HG03159 (cell line): ENCODE data around the gene DCLRE1B.

ENCODE experiments used
- ATAC-seq: cut with Tn5 transposase; IDR thresholded peaks from one replicate; pipeline ENCODE4 v1.9.1; 2021; ENCODE audit warnings: mild to moderate bottlenecking, moderate library complexity; ENCODE audit not compliant: unreplicated experiment

The DCLRE1B gene

GRCh38 chr1:113918243-113918642 is 13.1 kb downstream of the DCLRE1B start:
- ATAC-seq: no peak

GRCh38 chr1:113922957-113923356 is 17.8 kb downstream of the DCLRE1B start:
- ATAC-seq: no peak

GRCh38 chr1:113924473-113924872 is 19.3 kb downstream of the DCLRE1B start:
- no peak for ATAC-seq

GRCh38 chr1:113928187-113928930 is 23.2 kb downstream of the DCLRE1B start:
- no peak for ATAC-seq

GRCh38 chr1:113928941-113929749 is 24.0 kb downstream of the DCLRE1B start, which contains the start of gene HIPK1:
TSS of gene HIPK1 (plus strand) at chr1:113929324.
- ATAC-seq: peak; percentile 55

GRCh38 chr1:113929750-113930498 is 24.8 kb downstream of the DCLRE1B start:
- peak; percentile 27 for ATAC-seq

- ATAC-seq: peak; percentile 49
Measured at GRCh38 chr1:113930499-113931161, 25.5 kb downstream of the DCLRE1B start.

DNA sequence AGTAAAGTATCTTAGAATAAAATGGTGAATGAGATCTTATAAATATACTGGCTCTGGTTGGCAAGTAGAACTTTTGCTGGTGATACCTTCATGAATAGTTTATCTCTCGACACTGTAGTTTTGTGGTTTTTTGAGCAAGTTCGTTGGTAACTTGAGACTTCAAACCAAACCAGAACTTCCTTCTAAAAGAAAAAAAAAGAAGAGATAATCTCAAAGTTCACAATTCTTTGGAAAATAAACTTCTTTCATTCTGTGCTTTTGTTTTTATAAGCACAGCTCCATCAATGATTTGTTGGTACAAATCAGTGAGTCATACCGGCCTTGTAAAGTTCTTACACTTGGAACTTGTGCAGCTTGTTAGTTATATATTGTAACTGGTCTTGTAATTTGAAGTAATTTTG is 26.3 kb downstream of the DCLRE1B start:
- ATAC-seq: no peak

GRCh38 chr1:113934006-113934405 is 28.9 kb downstream of the DCLRE1B start:
- no peak for ATAC-seq

GRCh38 chr1:113934511-113935055 is 29.5 kb downstream of the DCLRE1B start:
- no peak for ATAC-seq

DNA sequence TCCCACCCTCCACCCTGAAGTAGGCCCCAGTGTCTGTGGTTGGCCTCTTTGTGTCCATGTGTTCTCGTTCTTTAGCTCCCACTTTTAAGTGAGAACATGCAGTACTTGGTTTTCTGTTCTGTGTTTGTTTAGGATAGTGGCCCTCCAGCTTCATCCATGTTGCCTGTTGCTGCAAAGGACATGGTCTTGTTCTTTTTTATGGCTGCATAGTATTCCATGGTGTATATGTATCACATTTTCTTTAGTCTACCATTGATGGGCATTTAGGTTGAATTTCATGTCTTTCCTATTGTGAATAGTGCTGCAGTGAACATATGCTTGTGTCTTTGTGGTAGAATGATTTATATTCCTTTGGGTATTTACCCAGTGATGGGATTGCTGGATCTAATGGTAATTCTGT is 30.1 kb downstream of the DCLRE1B start:
- ATAC-seq: no peak

DNA sequence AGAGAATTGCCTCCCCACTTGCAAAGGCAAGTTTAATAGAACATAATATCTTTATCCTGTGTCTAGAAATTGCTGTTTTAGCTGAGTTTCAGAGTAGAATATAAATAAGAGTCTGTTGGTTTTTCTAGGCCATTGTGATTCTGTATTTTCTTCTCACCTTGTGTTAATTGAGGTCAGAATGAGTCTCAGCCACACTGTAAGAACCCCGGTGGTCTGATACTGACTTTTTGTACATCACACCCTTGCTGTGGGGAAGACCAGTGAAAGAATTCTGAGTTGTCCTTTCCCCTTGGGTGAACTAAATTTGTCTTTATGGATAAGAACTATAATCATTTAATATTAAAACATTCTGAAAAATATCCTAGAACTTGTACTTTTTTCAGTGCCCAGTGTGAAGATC is 30.8 kb downstream of the DCLRE1B start:
- ATAC-seq: no peak

DNA sequence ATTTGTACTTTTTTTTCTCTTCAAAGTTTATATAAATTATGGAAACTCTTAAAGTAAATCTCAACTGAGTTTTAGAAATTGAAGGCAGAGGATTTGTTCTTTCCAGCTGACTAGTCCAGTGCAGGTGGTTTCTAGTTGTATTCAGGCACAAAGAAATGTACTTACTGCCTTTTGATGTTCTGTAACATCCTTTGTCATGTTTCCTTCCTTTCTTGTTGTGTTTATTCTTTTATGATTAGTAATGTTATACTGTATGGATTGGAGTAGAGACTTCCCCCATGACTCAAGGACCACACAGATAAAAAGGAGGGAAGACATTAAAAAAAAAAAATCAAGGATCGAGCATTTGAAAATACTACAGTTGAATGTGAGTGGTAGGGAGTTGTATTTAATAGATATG is 32.0 kb downstream of the DCLRE1B start:
- ATAC-seq: no peak

- ATAC-seq: no peak
Measured at GRCh38 chr1:113938192-113938591, 33.1 kb downstream of the DCLRE1B start.

DNA sequence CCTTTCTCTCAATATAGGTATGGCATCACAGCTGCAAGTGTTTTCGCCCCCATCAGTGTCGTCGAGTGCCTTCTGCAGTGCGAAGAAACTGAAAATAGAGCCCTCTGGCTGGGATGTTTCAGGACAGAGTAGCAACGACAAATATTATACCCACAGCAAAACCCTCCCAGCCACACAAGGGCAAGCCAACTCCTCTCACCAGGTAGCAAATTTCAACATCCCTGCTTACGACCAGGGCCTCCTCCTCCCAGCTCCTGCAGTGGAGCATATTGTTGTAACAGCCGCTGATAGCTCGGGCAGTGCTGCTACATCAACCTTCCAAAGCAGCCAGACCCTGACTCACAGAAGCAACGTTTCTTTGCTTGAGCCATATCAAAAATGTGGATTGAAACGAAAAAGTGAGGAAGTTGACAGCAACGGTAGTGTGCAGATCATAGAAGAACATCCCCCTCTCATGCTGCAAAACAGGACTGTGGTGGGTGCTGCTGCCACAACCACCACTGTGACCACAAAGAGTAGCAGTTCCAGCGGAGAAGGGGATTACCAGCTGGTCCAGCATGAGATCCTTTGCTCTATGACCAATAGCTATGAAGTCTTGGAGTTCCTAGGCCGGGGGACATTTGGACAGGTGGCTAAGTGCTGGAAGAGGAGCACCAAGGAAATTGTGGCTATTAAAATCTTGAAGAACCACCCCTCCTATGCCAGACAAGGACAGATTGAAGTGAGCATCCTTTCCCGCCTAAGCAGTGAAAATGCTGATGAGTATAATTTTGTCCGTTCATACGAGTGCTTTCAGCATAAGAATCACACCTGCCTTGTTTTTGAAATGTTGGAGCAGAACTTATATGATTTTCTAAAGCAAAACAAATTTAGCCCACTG is 35.5 kb downstream of the DCLRE1B start:
- ATAC-seq: peak; percentile 55

DNA sequence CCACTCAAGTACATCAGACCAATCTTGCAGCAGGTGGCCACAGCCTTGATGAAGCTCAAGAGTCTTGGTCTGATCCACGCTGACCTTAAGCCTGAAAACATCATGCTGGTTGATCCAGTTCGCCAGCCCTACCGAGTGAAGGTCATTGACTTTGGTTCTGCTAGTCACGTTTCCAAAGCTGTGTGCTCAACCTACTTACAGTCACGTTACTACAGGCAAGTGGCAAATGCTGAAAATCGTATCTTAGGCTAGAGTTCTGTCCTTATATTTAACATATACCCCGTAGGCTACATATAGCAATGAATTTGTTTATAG is 36.1 kb downstream of the DCLRE1B start:
- ATAC-seq: no peak

- ATAC-seq: no peak
Measured at GRCh38 chr1:113942527-113942926, 37.4 kb downstream of the DCLRE1B start.

- ATAC-seq: no peak
Measured at GRCh38 chr1:113943028-113943811, 38.1 kb downstream of the DCLRE1B start.

DNA sequence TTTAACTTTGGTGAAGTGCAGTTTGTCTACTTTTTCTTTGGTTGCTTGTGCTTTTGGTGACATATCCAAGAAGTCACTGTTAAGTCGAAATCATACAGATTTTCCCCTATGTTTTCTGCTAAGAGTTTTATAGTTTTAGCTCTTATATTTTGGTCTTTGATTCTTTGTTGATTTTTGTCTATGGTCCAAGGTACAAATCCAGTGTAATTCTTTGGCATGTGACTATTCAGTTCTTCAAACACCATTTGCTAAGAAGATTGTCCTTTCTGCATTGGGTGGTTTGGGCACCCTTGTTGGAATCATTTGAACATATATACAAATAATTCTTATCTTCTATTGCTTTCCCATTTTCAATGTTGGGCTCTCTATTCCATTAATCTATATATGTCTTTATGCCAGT is 40.2 kb downstream of the DCLRE1B start:
- ATAC-seq: no peak
